ENCODE data around the gene DNER.

- TF ChIP-seq POLR2AphosphoS5 (IDR thresholded peaks at IDR 0.05; ENCODE audit: low read depth) (no peak), CTCF (IDR thresholded peaks at IDR 0.05; ENCODE audit: insufficient read depth, low read length) (no peak), REST (IDR thresholded peaks at IDR 0.05; ENCODE audit: insufficient replicate concordance, low read depth) (no peak)
Measured at GRCh38 chr2:229335330-229335729, 379.0 kb downstream of the DNER start.
